ENCODE results near the gene FASTKD1.
"Not testable (repeated sequence)": the region's sequence is repeated elsewhere in the genome, so short reads cannot be mapped to it uniquely, and the experiment has no call there.

Gene FASTKD1

GRCh38 chr2:169523681-169524080, 50.0 kb downstream of the FASTKD1 start:
- H3K4me3 ChIP-seq (ENCODE audit: low read length): no peak overlapping the region
- no peaks in the 10 kb centered on the region for H3K9me3 ChIP-seq (ENCODE audit: insufficient read depth, low read depth, low read length)
- H3K4me1 ChIP-seq (ENCODE audit: insufficient read depth, low read length): no peaks in the 10 kb centered on the region
- no peaks in the 10 kb centered on the region for H3K27me3 ChIP-seq (ENCODE audit: insufficient read depth, low read length)
- H3K36me3 ChIP-seq (ENCODE audit: insufficient read depth, low read depth, low read length): peaks cover 6% of the 10 kb centered on the region; the same call in 1 of the 2 replicates
- no peak overlapping the region for H3K27ac ChIP-seq (ENCODE audit: low read length)
- no peak overlapping the region for H3K9ac ChIP-seq (ENCODE audit: low read depth, low read length)

GRCh38 chr2:169520896-169521295, 52.8 kb downstream of the FASTKD1 start:
- H3K4me3 ChIP-seq (ENCODE audit: low read length): no peak overlapping the region

GRCh38 chr2:169516488-169516995, 57.1 kb downstream of the FASTKD1 start:
- not testable (repeated sequence) for H3K27me3 ChIP-seq (ENCODE audit: insufficient read depth, low read length)

More at GRCh38 chr2:169520896-169521295, 52.8 kb downstream of the FASTKD1 start:
- no peaks in the 10 kb centered on the region for H3K27me3 ChIP-seq (ENCODE audit: insufficient read depth, low read length)
- no peak overlapping the region for H3K27ac ChIP-seq (ENCODE audit: low read length)
- no peak overlapping the region for H3K9ac ChIP-seq (ENCODE audit: low read depth, low read length)
- no peaks in the 10 kb centered on the region for H3K4me1 ChIP-seq (ENCODE audit: insufficient read depth, low read length)
- no peaks in the 10 kb centered on the region for H3K36me3 ChIP-seq (ENCODE audit: insufficient read depth, low read depth, low read length)
- H3K9me3 ChIP-seq (ENCODE audit: insufficient read depth, low read depth, low read length): no peaks in the 10 kb centered on the region

DNA sequence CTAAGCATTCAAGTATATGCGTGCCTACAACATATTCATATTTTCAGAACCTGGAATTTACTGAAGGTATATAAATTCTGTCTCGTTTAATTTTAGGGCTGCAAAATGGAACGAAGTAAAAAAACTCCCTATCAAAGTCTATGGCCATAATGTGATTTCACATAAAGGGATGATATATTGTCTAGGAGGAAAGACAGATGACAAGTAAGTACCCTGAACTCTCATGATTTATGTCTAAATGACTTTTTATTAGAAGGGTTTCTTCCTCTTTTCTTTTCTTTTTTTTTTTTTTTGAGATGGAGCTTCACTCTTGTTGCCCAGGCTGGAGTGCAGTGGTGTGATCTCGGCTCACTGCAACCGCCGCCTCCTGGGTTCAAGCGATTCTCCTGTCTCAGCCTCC, 58.9 kb downstream of the FASTKD1 start:
- H3K27ac ChIP-seq (ENCODE audit: low read length); H3K4me3 ChIP-seq (ENCODE audit: low read length); H3K4me1 ChIP-seq (ENCODE audit: insufficient read depth, low read length); H3K9ac ChIP-seq (ENCODE audit: low read depth, low read length); H3K36me3 ChIP-seq (ENCODE audit: insufficient read depth, low read depth, low read length); H3K27me3 ChIP-seq (ENCODE audit: insufficient read depth, low read length); H3K9me3 ChIP-seq (ENCODE audit: insufficient read depth, low read depth, low read length): not testable (repeated sequence)

More at GRCh38 chr2:169516488-169516995, 57.1 kb downstream of the FASTKD1 start:
- H3K9ac ChIP-seq (ENCODE audit: low read depth, low read length); H3K4me1 ChIP-seq (ENCODE audit: insufficient read depth, low read length); H3K27ac ChIP-seq (ENCODE audit: low read length); H3K9me3 ChIP-seq (ENCODE audit: insufficient read depth, low read depth, low read length); H3K4me3 ChIP-seq (ENCODE audit: low read length); H3K36me3 ChIP-seq (ENCODE audit: insufficient read depth, low read depth, low read length): not testable (repeated sequence)

GRCh38 chr2:169513926-169514325, 59.7 kb downstream of the FASTKD1 start:
- no peaks in the 10 kb centered on the region for H3K36me3 ChIP-seq (ENCODE audit: insufficient read depth, low read depth, low read length)
- H3K27ac ChIP-seq (ENCODE audit: low read length): no peak overlapping the region

GRCh38 chr2:169513094-169513493, 60.6 kb downstream of the FASTKD1 start:
- Histone ChIP-seq H3K9me3 (ENCODE audit: insufficient read depth, low read depth, low read length) (no peaks in the 10 kb centered on the region), H3K4me1 (ENCODE audit: insufficient read depth, low read length) (peaks cover 7% of the 10 kb centered on the region; the same call in 1 of the 2 replicates), H3K27me3 (ENCODE audit: insufficient read depth, low read length) (no peaks in the 10 kb centered on the region), H3K27ac (ENCODE audit: low read length) (no peak overlapping the region), H3K36me3 (ENCODE audit: insufficient read depth, low read depth, low read length) (no peaks in the 10 kb centered on the region), H3K4me3 (ENCODE audit: low read length) (no peak overlapping the region), H3K9ac (ENCODE audit: low read depth, low read length) (no peak overlapping the region)

More at GRCh38 chr2:169513926-169514325, 59.7 kb downstream of the FASTKD1 start:
- Histone ChIP-seq H3K4me1 (ENCODE audit: insufficient read depth, low read length) (peaks cover 7% of the 10 kb centered on the region; the same call in 1 of the 2 replicates), H3K27me3 (ENCODE audit: insufficient read depth, low read length) (no peaks in the 10 kb centered on the region), H3K9me3 (ENCODE audit: insufficient read depth, low read depth, low read length) (no peaks in the 10 kb centered on the region), H3K9ac (ENCODE audit: low read depth, low read length) (no peak overlapping the region), H3K4me3 (ENCODE audit: low read length) (no peak overlapping the region)

DNA sequence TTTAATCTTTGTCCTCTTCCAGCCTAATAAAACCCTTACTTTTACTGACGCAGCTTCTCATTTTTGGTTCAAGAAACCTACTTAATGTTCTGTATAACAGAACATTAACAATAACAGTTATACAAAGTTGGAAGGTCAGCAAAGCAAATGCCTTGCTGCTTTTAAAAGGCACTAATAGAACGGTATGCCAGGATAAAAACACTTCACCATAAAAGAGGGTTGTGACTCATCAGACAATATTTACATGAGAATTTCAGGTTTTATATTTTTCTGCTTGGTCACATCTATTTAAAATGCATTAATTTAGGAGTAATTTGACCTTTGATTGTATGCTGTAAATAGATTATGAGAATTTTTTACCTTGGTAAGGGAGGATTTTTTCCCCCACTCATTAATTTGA, 61.1 kb downstream of the FASTKD1 start:
- Histone ChIP-seq H3K36me3 (ENCODE audit: insufficient read depth, low read depth, low read length) (no peaks in the 10 kb centered on the region), H3K9me3 (ENCODE audit: insufficient read depth, low read depth, low read length) (no peaks in the 10 kb centered on the region), H3K27ac (ENCODE audit: low read length) (no peak overlapping the region), H3K27me3 (ENCODE audit: insufficient read depth, low read length) (no peaks in the 10 kb centered on the region), H3K9ac (ENCODE audit: low read depth, low read length) (no peak overlapping the region), H3K4me1 (ENCODE audit: insufficient read depth, low read length) (peaks cover 7% of the 10 kb centered on the region; the same call in 1 of the 2 replicates), H3K4me3 (ENCODE audit: low read length) (no peak overlapping the region)

DNA sequence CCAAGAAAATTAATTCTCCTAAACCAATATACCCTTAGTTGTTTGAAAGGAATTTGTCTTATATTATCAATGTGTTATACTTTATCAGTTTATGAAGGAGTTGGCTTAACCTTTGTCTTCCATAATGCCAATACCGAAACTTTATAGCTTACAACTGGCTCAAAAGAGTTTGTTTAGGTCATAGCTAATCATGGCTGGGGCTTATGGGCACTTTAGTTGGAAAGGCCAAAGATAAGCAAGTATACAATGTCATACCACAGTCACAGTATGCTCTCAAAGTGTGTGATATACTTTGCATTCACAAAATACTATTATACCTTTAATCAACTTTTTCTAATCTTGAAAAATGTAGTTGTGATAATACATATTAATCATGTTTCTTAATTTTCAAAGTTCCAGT, 61.8 kb downstream of the FASTKD1 start:
- no peaks in the 10 kb centered on the region for H3K27me3 ChIP-seq (ENCODE audit: insufficient read depth, low read length)
- H3K9ac ChIP-seq (ENCODE audit: low read depth, low read length): no peak overlapping the region
- no peaks in the 10 kb centered on the region for H3K36me3 ChIP-seq (ENCODE audit: insufficient read depth, low read depth, low read length)
- no peak overlapping the region for H3K4me3 ChIP-seq (ENCODE audit: low read length)
- H3K4me1 ChIP-seq (ENCODE audit: insufficient read depth, low read length): peaks cover 7% of the 10 kb centered on the region; the same call in 1 of the 2 replicates
- no peaks in the 10 kb centered on the region for H3K9me3 ChIP-seq (ENCODE audit: insufficient read depth, low read depth, low read length)
- no peak overlapping the region for H3K27ac ChIP-seq (ENCODE audit: low read length)

- Histone ChIP-seq H3K27me3 (ENCODE audit: insufficient read depth, low read length) (no peaks in the 10 kb centered on the region), H3K4me1 (ENCODE audit: insufficient read depth, low read length) (peaks cover 7% of the 10 kb centered on the region; the same call in 1 of the 2 replicates), H3K4me3 (ENCODE audit: low read length) (no peak overlapping the region), H3K9me3 (ENCODE audit: insufficient read depth, low read depth, low read length) (no peaks in the 10 kb centered on the region), H3K27ac (ENCODE audit: low read length) (no peak overlapping the region), H3K36me3 (ENCODE audit: insufficient read depth, low read depth, low read length) (no peaks in the 10 kb centered on the region), H3K9ac (ENCODE audit: low read depth, low read length) (no peak overlapping the region)
Observed at GRCh38 chr2:169510496-169510895, 63.2 kb downstream of the FASTKD1 start.

- Histone ChIP-seq H3K27ac (ENCODE audit: low read length) (no peak overlapping the region), H3K9ac (ENCODE audit: low read depth, low read length) (no peak overlapping the region), H3K9me3 (ENCODE audit: insufficient read depth, low read depth, low read length) (no peaks in the 10 kb centered on the region), H3K4me3 (ENCODE audit: low read length) (no peak overlapping the region), H3K36me3 (ENCODE audit: insufficient read depth, low read depth, low read length) (no peaks in the 10 kb centered on the region), H3K4me1 (ENCODE audit: insufficient read depth, low read length) (peaks cover 7% of the 10 kb centered on the region; the same call in 1 of the 2 replicates), H3K27me3 (ENCODE audit: insufficient read depth, low read length) (no peaks in the 10 kb centered on the region)
Observed at GRCh38 chr2:169509955-169510354, 63.7 kb downstream of the FASTKD1 start.

DNA sequence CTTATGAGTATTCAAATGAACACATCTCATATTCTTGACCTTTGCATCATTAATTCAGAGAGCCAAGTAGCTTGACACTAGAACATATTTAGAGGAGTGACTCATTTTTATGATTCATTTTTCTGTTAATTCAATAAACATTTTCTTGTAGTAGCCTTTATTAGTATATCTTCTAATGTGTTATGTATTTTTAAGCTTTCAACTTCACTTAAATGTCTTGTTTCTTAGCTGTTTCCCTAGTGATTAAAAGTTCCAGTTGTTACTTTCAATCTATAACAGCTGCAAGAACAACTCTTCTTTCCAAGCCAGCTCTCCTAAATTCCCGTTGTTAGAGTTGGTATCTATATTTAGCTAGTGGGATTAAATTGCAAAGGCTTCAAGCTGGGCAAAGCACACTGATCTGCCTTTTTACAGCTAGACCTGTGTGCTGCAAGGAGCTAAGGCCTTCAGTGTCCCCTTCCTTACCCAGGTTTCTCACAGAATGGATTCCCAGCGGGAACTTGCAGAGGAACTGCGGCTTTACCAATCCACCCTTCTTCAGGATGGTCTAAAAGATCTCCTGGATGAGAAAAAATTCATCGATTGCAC, 64.3 kb downstream of the FASTKD1 start, which contains the start of gene KLHL41:
Gene KLHL41, plus strand, starts transcription at position 405 of the 588 bp plus-strand sequence. Its CDS starts 77 bp downstream, at position 482.
- Histone ChIP-seq H3K27me3 (ENCODE audit: insufficient read depth, low read length) (no peaks in the 10 kb centered on the region), H3K27ac (ENCODE audit: low read length) (no peak within 1 kb of the TSS), H3K9ac (ENCODE audit: low read depth, low read length) (no peak within 1 kb of the TSS), H3K4me1 (ENCODE audit: insufficient read depth, low read length) (peaks cover 7% of the 10 kb centered on the region; the same call in 1 of the 2 replicates), H3K9me3 (ENCODE audit: insufficient read depth, low read depth, low read length) (no peaks in the 10 kb centered on the region), H3K36me3 (ENCODE audit: insufficient read depth, low read depth, low read length) (no peaks in the 10 kb centered on the region), H3K4me3 (ENCODE audit: low read length) (no peak within 1 kb of the TSS)

- H3K9me3 ChIP-seq (ENCODE audit: insufficient read depth, low read depth, low read length): no peaks in the 10 kb centered on the region
- no peaks in the 10 kb centered on the region for H3K36me3 ChIP-seq (ENCODE audit: insufficient read depth, low read depth, low read length)
- no peak overlapping the region for H3K27ac ChIP-seq (ENCODE audit: low read length)
- H3K4me1 ChIP-seq (ENCODE audit: insufficient read depth, low read length): peaks cover 7% of the 10 kb centered on the region; the same call in 1 of the 2 replicates
- no peaks in the 10 kb centered on the region for H3K27me3 ChIP-seq (ENCODE audit: insufficient read depth, low read length)
- H3K4me3 ChIP-seq (ENCODE audit: low read length): no peak overlapping the region
- no peak overlapping the region for H3K9ac ChIP-seq (ENCODE audit: low read depth, low read length)
Observed at GRCh38 chr2:169507698-169508097, 66.0 kb downstream of the FASTKD1 start.
